Karpas-422 (cell line): ENCODE measurements around the gene OGFOD3. TPM values are rescaled to one million over a fixed set of nuclear protein-coding genes. Genes with fewer than 3 reads are reported as not detected.

Experiments
- DNase-seq: peaks from one replicate; pipeline ENCODE4 v3.0.0-alpha.2; 2015
- H2AFZ ChIP-seq: fragments of 200-600 bp; sonication (generic); 2 replicates; pipeline ENCODE4 v1.6.1; 2014; ENCODE audit warnings: antibody characterized with exemption, low read length, mixed read lengths
- H3K27ac ChIP-seq: fragments of 200-600 bp; sonication (generic); 2 replicates; pipeline ENCODE4 v1.5.1; 2014; ENCODE audit warnings: mild to moderate bottlenecking, low read length, moderate library complexity
- H3K27me3 ChIP-seq: fragments of 200-600 bp; sonication (generic); 2 replicates; pipeline ENCODE4 v1.6.1; 2014; ENCODE audit warnings: low read length, mixed read lengths
- H3K36me3 ChIP-seq: fragments of 200-600 bp; sonication (generic); 2 replicates; pipeline ENCODE4 v1.6.1; 2014; ENCODE audit warnings: low read length, mixed read lengths; ENCODE audit not compliant: insufficient read depth
- H3K4me1 ChIP-seq: fragments of 200-600 bp; sonication (generic); 2 replicates; pipeline ENCODE4 v1.6.1; 2014; ENCODE audit warnings: mild to moderate bottlenecking, low read length, mixed read lengths
- H3K4me2 ChIP-seq: fragments of 200-600 bp; sonication (generic); 2 replicates; pipeline ENCODE4 v1.6.1; 2014; ENCODE audit warnings: low read length, low read depth, mild to moderate bottlenecking; ENCODE audit not compliant: poor library complexity, severe bottlenecking
- H3K4me3 ChIP-seq: fragments of 200-600 bp; sonication (generic); 2 replicates; pipeline ENCODE4 v1.5.1; 2014; ENCODE audit warnings: mild to moderate bottlenecking, antibody characterized with exemption, low read length, mixed read lengths
- H3K79me2 ChIP-seq: fragments of 200-600 bp; sonication (generic); 2 replicates; pipeline ENCODE4 v1.6.1; 2014; ENCODE audit warnings: mild to moderate bottlenecking, low read length, mixed read lengths
- H3K9ac ChIP-seq: fragments of 200-600 bp; sonication (generic); 2 replicates; pipeline ENCODE4 v1.6.0; 2014; ENCODE audit warnings: low read length
- H3K9me2 ChIP-seq: fragments of 200-600 bp; sonication (generic), shearing (Covaris generic); replicated peaks from 2 replicates; pipeline ENCODE4 v1.6.0; 2014; ENCODE audit warnings: mild to moderate bottlenecking, low read length, moderate library complexity; ENCODE audit not compliant: insufficient read depth
- H3K9me3 ChIP-seq: fragments of 300-700, 200-600 bp; sonication (generic); 2 replicates; pipeline ENCODE4 v1.6.1; 2014; ENCODE audit warnings: low read length, mixed read lengths
- H4K20me1 ChIP-seq: fragments of 200-600 bp; sonication (generic); 2 replicates; pipeline ENCODE4 v1.6.1; 2014; ENCODE audit warnings: mild to moderate bottlenecking, antibody characterized with exemption, low read length, low read depth; ENCODE audit not compliant: insufficient read depth
- total RNA-seq: library from RNA; depleted of rRNA; stranded (reverse); fragments of >200 nt; shearing (Covaris generic); gene quantifications from 2 replicates; pipeline ENCODE4 v1.2.3, GENCODE V29; 2014; ENCODE audit warnings: low replicate concordance

Gene OGFOD3
- total RNA-seq, 1 experiment from 2014 or later = 14.8 TPM

DNA sequence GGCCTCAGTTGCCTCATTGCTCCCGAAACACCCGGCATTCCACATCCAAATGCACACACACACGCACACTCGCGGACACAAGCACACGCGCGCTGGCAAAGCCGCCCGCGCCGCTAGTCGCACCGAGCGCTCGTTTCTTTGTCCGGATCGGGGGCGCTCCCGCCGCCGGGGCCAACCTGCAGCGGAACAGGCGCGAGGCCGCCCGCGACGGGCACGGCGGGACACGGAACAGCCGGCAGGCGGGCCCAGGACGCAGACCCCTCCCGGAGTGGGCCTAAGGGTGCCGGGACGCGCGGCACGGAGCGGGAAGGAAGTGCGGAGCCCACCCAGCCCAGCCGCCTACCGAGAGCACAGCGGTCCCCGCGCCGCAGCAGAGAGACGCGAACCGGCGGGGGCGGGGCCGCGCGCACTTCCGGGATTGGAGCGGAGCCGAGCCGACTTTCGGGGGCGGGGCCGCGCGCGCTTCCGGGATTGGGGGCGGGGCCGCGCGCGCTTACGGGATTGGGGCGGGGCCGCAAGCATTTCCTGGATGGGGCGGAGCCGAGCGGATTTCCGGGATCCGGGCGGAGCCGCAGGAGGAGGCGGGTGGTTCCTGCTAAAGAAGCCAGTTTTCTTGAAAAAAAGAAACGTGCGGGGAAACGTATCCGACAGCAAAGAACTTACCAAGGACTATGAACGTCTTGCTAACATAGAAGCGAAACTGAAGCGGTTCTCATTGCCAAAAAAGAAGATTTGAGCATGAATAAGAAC, 32.1 kb upstream of the OGFOD3 start, which contains the start of gene CYBC1:
TSS of gene CYBC1 (minus strand) at position 396 of the 750 bp plus-strand sequence. CDS start 1,498 bp downstream, outside the sequence.
- peaks cover 26% of the 10 kb centered on the region for H3K4me1 ChIP-seq
- H4K20me1 ChIP-seq = peaks cover 12% of the 10 kb centered on the region; the same call in 1 of the 2 replicates
- H3K9ac ChIP-seq = peak within 1 kb of the TSS; percentile 98
- H3K27ac ChIP-seq = peak within 1 kb of the TSS; percentile 97
- peaks cover 24% of the 10 kb centered on the region for H3K79me2 ChIP-seq
- peak within 1 kb of the TSS; percentile 81 for H3K4me2 ChIP-seq
- H2AFZ ChIP-seq = no peak within 1 kb of the TSS
- H3K4me3 ChIP-seq = peak within 1 kb of the TSS; percentile 98
- peaks cover 5% of the 10 kb centered on the region; the same call in 1 of the 2 replicates for H3K36me3 ChIP-seq
- DNase-seq = peak; percentile 98
- no peaks in the 10 kb centered on the region for H3K9me2 ChIP-seq
- no peaks in the 10 kb centered on the region for H3K27me3 ChIP-seq
- 0 out of 2 replicates have a peak, but pooled peaks cover 2% of the 10 kb centered on the region for H3K9me3 ChIP-seq

DNA sequence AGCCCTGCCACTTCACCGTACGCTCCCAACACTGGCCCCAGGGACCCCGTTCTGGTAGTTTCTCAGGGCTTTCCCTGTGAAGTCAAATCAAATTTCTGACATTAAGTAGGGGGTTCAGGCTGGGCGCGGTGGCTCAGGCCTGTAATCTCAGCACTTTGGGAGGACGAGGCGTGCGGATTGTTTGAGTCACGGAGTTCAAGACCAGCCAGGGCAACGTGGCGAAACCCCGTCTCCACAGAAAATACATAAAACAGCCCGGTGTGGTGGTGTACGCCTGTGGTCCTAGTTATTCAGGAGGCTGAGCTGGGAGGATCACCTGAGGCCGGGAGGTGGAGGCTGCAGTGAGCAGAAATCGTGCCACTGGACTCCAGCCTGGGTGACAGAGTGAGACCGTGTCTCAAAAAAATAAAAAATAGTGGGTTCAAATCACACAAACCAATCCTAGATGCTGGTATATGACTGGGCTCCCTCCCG, 31.5 kb upstream of the OGFOD3 start:
- Histone ChIP-seq H3K9me3 (0 out of 2 replicates have a peak, but pooled peaks cover 2% of the 10 kb centered on the region), H3K36me3 (peaks cover 5% of the 10 kb centered on the region; the same call in 1 of the 2 replicates), H4K20me1 (peaks cover 12% of the 10 kb centered on the region; the same call in 1 of the 2 replicates), H3K9me2 (no peaks in the 10 kb centered on the region), H3K79me2 (peaks cover 24% of the 10 kb centered on the region), H3K9ac (peak overlapping the region; percentile 98), H3K4me2 (peak overlapping the region; percentile 81), H3K27me3 (no peaks in the 10 kb centered on the region), H2AFZ (no peak overlapping the region), H3K4me1 (peaks cover 26% of the 10 kb centered on the region), H3K4me3 (peak overlapping the region; percentile 98), H3K27ac (peak overlapping the region; percentile 97)
- DNase-seq = no peak

DNA sequence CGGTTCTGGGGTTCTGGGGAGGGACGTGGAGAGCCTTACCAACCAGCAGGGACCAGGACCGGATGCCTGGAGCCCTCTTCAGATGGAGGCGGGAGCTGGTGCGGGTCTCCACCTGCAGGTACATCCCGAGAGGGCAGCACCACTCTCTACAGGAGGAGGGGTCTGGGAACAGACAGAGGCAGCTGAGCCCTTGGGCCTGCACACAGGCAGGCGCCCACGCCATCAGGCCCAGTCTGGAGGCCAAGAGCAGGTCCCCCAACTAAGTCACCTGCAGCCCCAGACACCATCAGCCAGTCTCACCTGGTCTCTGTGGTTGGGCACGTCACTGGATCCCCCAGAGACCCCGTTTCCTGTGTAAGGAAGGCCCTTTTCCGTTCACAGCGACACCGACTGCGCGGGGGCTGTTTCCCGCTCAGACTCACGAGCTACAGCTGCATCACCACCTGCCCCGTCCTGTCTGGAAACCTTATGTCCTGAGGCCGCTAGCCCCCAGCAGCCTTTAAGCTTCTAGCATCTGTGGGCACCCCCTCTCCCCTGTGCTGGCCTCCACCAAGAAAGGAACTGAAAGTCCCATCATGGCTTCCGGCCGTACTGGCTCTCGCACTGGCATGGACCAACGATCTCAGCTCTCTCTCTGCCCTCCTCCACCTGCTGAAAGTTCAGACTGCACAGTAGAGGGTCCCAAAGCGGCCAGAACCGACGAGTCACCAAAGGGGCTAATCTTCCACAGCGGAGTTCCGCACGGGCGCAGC, 30.9 kb upstream of the OGFOD3 start:
- peak overlapping the region; percentile 98 for H3K9ac ChIP-seq
- H3K9me2 ChIP-seq = no peaks in the 10 kb centered on the region
- no peak overlapping the region for H2AFZ ChIP-seq
- peaks cover 24% of the 10 kb centered on the region for H3K79me2 ChIP-seq
- DNase-seq = peak; percentile 93
- peaks cover 17% of the 10 kb centered on the region for H4K20me1 ChIP-seq
- H3K4me2 ChIP-seq = peak overlapping the region; percentile 81
- H3K4me3 ChIP-seq = peak overlapping the region; percentile 98
- 0 out of 2 replicates have a peak, but pooled peaks cover 2% of the 10 kb centered on the region for H3K9me3 ChIP-seq
- H3K36me3 ChIP-seq = peaks cover 5% of the 10 kb centered on the region; the same call in 1 of the 2 replicates
- peak overlapping the region; percentile 97 for H3K27ac ChIP-seq
- H3K4me1 ChIP-seq = peaks cover 26% of the 10 kb centered on the region
- no peaks in the 10 kb centered on the region for H3K27me3 ChIP-seq

DNA sequence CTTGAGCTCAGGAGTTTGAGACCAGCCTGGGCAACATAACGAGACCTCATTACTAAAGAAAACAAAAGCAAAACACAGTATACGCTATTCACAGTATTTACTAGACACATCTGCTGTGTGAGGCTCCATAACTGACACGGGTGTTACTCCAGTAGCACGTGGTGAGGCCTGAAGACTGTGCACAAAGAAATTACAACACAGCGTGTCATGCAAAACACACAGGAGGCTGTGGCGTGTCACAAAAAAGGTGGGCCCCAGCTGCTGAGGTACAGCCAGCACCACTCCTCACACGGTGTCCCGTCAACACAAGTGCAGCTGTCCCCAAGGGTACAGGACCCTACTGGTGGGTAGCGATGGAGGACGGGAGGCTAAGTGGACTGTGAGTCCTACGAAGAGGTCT, 29.5 kb upstream of the OGFOD3 start:
- DNase-seq = no peak
- H3K9me2 ChIP-seq = no peaks in the 10 kb centered on the region
- H3K4me1 ChIP-seq = peaks cover 26% of the 10 kb centered on the region
- peaks cover 10% of the 10 kb centered on the region for H3K36me3 ChIP-seq
- no peak overlapping the region for H3K27ac ChIP-seq
- H3K27me3 ChIP-seq = no peaks in the 10 kb centered on the region
- no peak overlapping the region for H3K4me2 ChIP-seq
- H4K20me1 ChIP-seq = peaks cover 20% of the 10 kb centered on the region
- no peak overlapping the region for H3K9ac ChIP-seq
- H3K9me3 ChIP-seq = 0 out of 2 replicates have a peak, but pooled peaks cover 2% of the 10 kb centered on the region
- no peak overlapping the region for H2AFZ ChIP-seq
- peaks cover 24% of the 10 kb centered on the region for H3K79me2 ChIP-seq
- H3K4me3 ChIP-seq = no peak overlapping the region

DNA sequence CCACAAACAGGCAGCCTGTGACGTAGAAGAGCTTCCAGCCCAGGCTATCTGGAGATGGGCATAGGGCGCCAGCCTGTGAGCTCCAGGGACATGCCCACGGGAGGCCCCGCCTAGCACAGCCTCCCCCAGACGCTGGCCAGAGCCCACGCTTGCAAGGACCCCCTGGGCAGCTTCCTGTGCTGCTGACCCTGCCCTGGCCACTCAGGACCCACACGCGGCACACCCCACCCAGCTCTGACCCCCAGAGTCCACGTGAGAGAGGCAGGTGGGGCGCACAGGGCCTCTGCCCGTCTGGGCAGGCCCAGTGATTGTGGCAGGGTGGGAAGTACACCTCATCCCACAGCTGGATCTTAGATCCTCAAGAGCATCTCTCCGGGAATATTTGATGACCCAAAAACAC, 28.3 kb upstream of the OGFOD3 start:
- Histone ChIP-seq H3K4me1 (peaks cover 26% of the 10 kb centered on the region), H2AFZ (no peak overlapping the region), H4K20me1 (peaks cover 23% of the 10 kb centered on the region), H3K4me3 (no peak overlapping the region), H3K79me2 (peaks cover 24% of the 10 kb centered on the region), H3K4me2 (no peak overlapping the region), H3K9ac (no peak overlapping the region), H3K36me3 (peaks cover 14% of the 10 kb centered on the region), H3K9me3 (no peaks in the 10 kb centered on the region), H3K27me3 (no peaks in the 10 kb centered on the region), H3K27ac (no peak overlapping the region), H3K9me2 (no peaks in the 10 kb centered on the region)
- no peak for DNase-seq

DNA sequence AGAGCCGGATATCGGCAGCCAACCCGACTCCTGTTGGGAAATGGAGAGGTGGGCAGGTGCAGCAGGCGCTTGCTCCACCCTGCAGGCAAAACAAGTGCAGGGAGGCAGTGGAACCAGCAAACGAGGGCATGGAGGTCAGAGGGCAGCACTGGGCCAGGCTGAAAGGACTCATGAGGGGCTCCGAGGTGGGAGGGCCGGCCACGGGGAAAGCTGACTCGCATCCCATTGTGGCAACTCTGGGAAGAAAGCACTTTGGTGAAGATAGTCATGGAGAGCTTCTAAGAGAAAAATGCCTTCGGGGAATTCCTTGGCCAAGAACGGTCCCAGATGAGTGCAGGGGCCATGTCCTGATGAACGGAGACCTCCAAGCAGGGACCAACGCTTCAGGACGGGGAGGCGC, 27.7 kb upstream of the OGFOD3 start:
- H3K9me3 ChIP-seq = no peaks in the 10 kb centered on the region
- peaks cover 23% of the 10 kb centered on the region for H4K20me1 ChIP-seq
- H3K27ac ChIP-seq = no peak overlapping the region
- H3K4me1 ChIP-seq = peaks cover 21% of the 10 kb centered on the region
- H3K4me2 ChIP-seq = no peak overlapping the region
- no peaks in the 10 kb centered on the region for H3K27me3 ChIP-seq
- DNase-seq = no peak
- H3K9me2 ChIP-seq = no peaks in the 10 kb centered on the region
- H3K9ac ChIP-seq = no peak overlapping the region
- H2AFZ ChIP-seq = no peak overlapping the region
- H3K36me3 ChIP-seq = peaks cover 14% of the 10 kb centered on the region
- peaks cover 24% of the 10 kb centered on the region for H3K79me2 ChIP-seq
- no peak overlapping the region for H3K4me3 ChIP-seq

DNA sequence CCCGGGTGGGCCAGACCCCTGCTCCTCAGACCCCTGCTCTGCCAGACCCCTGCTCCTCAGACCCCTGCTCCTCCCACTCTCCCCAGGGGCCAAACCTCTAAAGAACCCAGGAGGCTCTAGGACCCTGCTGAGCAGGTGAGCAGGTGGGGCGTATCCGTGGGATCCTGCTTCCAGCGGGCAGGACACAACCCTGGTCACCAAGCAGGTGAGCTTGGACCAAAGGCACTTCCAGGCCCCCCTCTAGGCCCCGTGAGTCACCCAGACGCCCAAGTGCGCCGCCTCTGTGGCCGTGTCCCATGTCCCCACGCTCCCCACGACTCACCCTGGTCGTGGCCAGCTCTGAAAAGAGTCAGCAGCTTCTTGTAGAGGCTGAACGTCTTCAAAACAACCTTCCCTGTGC, 27.2 kb upstream of the OGFOD3 start:
- Histone ChIP-seq H4K20me1 (peaks cover 23% of the 10 kb centered on the region), H3K27me3 (no peaks in the 10 kb centered on the region), H3K27ac (no peak overlapping the region), H3K4me3 (no peak overlapping the region), H3K4me1 (peaks cover 22% of the 10 kb centered on the region), H2AFZ (no peak overlapping the region), H3K9ac (no peak overlapping the region), H3K9me2 (no peaks in the 10 kb centered on the region), H3K79me2 (peaks cover 24% of the 10 kb centered on the region), H3K4me2 (no peak overlapping the region), H3K9me3 (no peaks in the 10 kb centered on the region), H3K36me3 (peaks cover 14% of the 10 kb centered on the region)
- DNase-seq = no peak
